GM12872 (cell line): Measurements from ENCODE around the gene CRTC2.

ENCODE experiments used
- TF ChIP-seq, protein P1 (sequence below): IDR thresholded peaks from 3 replicates; pipeline ENCODE4 v1.5.1; 2011; ENCODE audit warnings: low read depth, mild to moderate bottlenecking, low read length, moderate library complexity; ENCODE audit not compliant: insufficient read depth

The CRTC2 gene

GRCh38 chr1:153960206-153960605, 1.8 kb upstream of the CRTC2 start:
- TF ChIP-seq, protein P1, sequence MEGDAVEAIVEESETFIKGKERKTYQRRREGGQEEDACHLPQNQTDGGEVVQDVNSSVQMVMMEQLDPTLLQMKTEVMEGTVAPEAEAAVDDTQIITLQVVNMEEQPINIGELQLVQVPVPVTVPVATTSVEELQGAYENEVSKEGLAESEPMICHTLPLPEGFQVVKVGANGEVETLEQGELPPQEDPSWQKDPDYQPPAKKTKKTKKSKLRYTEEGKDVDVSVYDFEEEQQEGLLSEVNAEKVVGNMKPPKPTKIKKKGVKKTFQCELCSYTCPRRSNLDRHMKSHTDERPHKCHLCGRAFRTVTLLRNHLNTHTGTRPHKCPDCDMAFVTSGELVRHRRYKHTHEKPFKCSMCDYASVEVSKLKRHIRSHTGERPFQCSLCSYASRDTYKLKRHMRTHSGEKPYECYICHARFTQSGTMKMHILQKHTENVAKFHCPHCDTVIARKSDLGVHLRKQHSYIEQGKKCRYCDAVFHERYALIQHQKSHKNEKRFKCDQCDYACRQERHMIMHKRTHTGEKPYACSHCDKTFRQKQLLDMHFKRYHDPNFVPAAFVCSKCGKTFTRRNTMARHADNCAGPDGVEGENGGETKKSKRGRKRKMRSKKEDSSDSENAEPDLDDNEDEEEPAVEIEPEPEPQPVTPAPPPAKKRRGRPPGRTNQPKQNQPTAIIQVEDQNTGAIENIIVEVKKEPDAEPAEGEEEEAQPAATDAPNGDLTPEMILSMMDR, result no peak

- TF ChIP-seq, protein P1, result no peak
Observed at GRCh38 chr1:153959454-153959853, 1.0 kb upstream of the CRTC2 start.

DNA sequence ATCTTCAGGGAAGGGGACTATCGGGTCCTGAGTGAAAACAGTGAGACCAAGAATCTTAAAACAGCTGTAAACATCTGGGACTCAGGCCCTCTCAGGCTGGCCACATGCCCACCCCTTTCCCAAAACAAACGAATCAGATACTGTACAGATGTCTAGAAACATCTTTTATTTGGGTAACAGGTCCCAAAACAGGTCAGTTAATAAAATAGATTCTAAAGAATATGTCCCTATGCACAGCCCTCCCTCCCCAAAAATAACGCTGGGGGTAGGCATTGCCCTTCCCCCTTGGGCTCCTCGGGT, 499 bp upstream of the CRTC2 start:
- TF ChIP-seq, protein P1, result no peak

- TF ChIP-seq, protein P1, result no peak
Observed at GRCh38 chr1:153957744-153958110, 685 bp downstream of the CRTC2 start.

DNA sequence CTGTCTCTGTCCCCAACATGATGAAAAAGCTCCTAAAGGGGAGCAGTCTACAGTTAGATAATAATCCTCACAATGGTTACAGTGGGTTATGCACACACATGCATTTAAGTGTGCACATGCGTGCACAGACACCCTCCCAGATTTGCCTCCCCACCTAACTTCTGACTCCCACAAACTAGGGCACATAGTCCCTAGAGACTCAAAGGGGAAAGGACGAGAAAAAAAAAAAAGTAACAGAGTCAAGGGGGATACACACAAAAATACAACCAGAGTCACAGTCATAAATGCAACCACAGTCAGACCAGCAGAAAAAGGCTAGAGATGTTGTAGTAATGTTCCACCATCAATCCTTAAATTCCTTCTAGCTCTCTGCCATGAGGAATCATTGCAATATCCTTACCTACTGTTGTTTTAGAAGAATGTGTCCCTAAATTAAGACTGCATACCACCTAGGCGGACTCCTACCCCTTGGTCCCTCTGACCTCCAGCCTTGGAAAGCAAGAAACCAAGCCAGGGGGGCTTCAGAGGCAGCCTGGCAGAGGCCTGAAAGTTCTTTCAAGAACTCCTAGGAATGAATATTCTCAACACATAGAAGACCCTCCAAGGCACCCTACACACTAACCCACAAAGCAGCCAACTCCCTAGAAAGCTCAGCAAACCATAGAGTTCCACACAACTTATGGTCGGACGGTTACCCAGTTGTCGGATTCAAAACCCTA, 1.3 kb downstream of the CRTC2 start:
- TF ChIP-seq, protein P1, result no peak

DNA sequence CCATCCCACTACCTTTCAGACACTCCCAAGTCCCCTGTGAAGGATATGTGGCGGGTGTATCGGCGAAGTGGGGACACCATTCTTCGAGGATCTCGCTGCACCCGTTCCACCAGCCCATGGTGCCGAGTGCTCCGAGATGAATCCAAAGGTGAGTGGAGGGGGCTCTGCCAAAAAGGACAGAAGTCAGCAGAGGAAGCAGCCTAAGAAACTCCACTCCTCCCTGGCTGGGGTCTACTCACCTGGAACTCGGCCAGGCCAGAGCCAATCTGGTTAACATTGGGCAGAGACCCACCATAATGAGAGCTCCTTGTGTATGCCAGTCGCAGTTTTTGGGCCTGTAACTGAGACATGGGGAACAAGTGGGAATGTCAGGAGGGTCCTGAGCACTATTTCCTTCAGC, 3.6 kb downstream of the CRTC2 start:
- TF ChIP-seq, protein P1, result no peak

DNA sequence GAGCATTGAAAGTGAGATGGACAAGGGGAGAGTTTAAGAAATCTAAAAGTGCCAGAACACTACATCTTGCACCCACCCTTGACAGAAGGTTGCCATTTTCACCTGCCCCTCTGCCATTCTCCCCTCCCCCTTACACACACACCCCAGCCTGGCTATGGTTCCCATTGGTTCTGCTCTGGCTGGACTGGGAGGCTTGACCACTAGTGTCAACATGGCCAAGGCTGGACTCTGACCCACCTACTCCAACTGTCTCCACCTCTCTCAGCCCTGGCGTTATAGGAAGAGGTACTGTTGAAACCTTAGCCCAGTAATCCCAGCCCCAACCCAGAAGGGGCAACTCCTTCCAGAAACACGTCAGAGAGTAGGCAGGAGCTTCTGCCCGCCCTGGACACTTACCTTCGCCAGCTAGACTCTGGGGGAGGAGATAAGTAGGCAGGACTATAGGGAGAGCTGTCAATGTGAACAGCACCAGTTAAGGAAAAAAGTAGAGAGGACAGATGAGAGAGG, 4.5 kb downstream of the CRTC2 start:
- TF ChIP-seq, protein P1, result no peak

DNA sequence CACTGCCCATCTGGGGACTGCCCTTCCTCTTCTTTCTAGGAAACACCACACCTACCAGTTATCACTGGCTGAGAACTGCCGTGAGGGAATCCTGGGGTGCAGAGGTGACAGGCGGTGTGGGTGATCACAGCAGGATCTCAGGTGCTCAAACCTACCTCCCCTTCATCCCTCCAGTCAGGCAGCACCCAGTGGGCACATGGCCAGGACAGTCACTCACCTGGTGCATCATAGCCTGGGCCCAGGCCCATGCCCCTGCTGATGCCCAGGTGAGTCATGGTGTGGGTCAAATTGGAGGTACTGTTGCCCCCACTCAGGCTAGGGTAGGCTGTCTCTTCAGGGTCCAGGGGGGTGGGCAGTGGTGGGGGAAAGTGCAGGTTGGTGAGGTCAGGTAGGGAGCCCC, 6.6 kb downstream of the CRTC2 start:
- TF ChIP-seq, protein P1, result no peak
